GM12878 (cell line): Measurements from ENCODE around the gene MARK4.

Experiments
- BRCA1 ChIP-seq: IDR thresholded peaks from 2 replicates; pipeline ENCODE4 v1.6.1; 2011; ENCODE audit warnings: low read depth, low read length, improper control_type of control experiment
- CEBPB ChIP-seq, 2 experiments: fragments of 150-350 bp in 1 of 2; IDR thresholded peaks; 2 replicates each; pipeline ENCODE4 v1.6.1; 2012 to 2014; ENCODE audit warnings: low read depth in 2 of 2, low read length in 2 of 2, borderline replicate concordance in 1 of 2, inconsistent platforms in 1 of 2
- CTCF ChIP-seq, 3 experiments: IDR thresholded peaks in 2 of 3; conservative IDR thresholded peaks in 1 of 3; 2 replicates each; pipeline ENCODE4 v1.5.1; 2011; ENCODE audit warnings: low read depth in 3 of 3, low read length in 3 of 3, mild to moderate bottlenecking in 3 of 3, control low read depth in 2 of 3, moderate library complexity in 2 of 3, inconsistent platforms in 1 of 3, mixed read lengths in 1 of 3; ENCODE audit not compliant: control insufficient read depth in 2 of 3, insufficient read depth in 1 of 3; ENCODE audit errors: extremely low read depth in 1 of 3
- EGR1 ChIP-seq, 2 experiments: IDR thresholded peaks; 1 replicate in 1 of 2; 2 replicates in 1 of 2; pipeline ENCODE4 v1.6.1; 2011 to 2012; ENCODE audit warnings: low read depth in 2 of 2, low read length in 2 of 2, borderline replicate concordance in 1 of 2, mild to moderate bottlenecking in 1 of 2, moderate library complexity in 1 of 2
- EP300 ChIP-seq, 2 experiments: fragments of 150-350 bp in 1 of 2; IDR thresholded peaks; 2 replicates each; pipeline ENCODE4 v1.6.1; 2011 to 2012; ENCODE audit warnings: low read depth in 2 of 2, low read length in 2 of 2, borderline replicate concordance in 1 of 2, improper control_type of control experiment in 1 of 2, inconsistent platforms in 1 of 2; ENCODE audit not compliant: control insufficient read depth in 1 of 2
- ETV6 ChIP-seq, 2 experiments: fragments of 450-650 bp in 1 of 2; IDR thresholded peaks in 1 of 2; conservative IDR thresholded peaks in 1 of 2; 2 replicates each; pipeline ENCODE4 v1.6.1; 2014; ENCODE audit warnings: antibody characterized with exemption in 1 of 2, borderline replicate concordance in 1 of 2, low read depth in 1 of 2, mild to moderate bottlenecking in 1 of 2, moderate library complexity in 1 of 2
- EZH2 ChIP-seq: IDR thresholded peaks from 2 replicates; pipeline ENCODE4 v1.6.1; 2012; ENCODE audit warnings: low read depth, mild to moderate bottlenecking, control low read depth, inconsistent platforms, low read length, borderline replicate concordance; ENCODE audit not compliant: control insufficient read depth
- IKZF2 ChIP-seq, 2 experiments: fragments of 450-650 bp; IDR thresholded peaks; 2 replicates each; pipeline ENCODE4 v1.6.1; 2017; ENCODE audit warnings: mild to moderate bottlenecking in 2 of 2, moderate library complexity in 2 of 2
- NFYB ChIP-seq: IDR thresholded peaks from 2 replicates; pipeline ENCODE4 v1.6.1; 2011; ENCODE audit warnings: low read depth, mild to moderate bottlenecking, low read length, improper control_type of control experiment, moderate library complexity; ENCODE audit not compliant: insufficient read depth
- NR2C2 ChIP-seq: IDR thresholded peaks from 2 replicates; pipeline ENCODE4 v1.6.1; 2011; ENCODE audit warnings: borderline replicate concordance, low read depth; ENCODE audit not compliant: control insufficient read depth, insufficient read length
- POLR2A ChIP-seq: IDR thresholded peaks from 2 replicates; pipeline ENCODE4 v1.6.1; 2011; ENCODE audit warnings: low read depth, mild to moderate bottlenecking, low read length
- RCOR1 ChIP-seq: conservative IDR thresholded peaks from 2 replicates; pipeline ENCODE4 v1.6.1; 2012; ENCODE audit warnings: low read depth, low read length, improper control_type of control experiment
- YY1 ChIP-seq: IDR thresholded peaks from 2 replicates; pipeline ENCODE4 v1.6.1; 2011; ENCODE audit warnings: low read depth, mild to moderate bottlenecking, low read length

GRCh38 chr19:45245826-45246225, 5.2 kb upstream of the MARK4 start:
- no peak for TF ChIP-seq EZH2
- TF ChIP-seq ETV6 (conservative IDR thresholded peaks at IDR 0.05 in 1 of 2, IDR thresholded peaks at IDR 0.05 in 1 of 2; ENCODE audit: borderline replicate concordance in 1 of 2, low read depth in 1 of 2): no peak
- no peak for TF ChIP-seq POLR2A
- no peak for TF ChIP-seq IKZF2 (IDR thresholded peaks at IDR 0.05)
- TF ChIP-seq EP300 (IDR thresholded peaks at IDR 0.05; ENCODE audit: borderline replicate concordance in 1 of 2, control insufficient read depth in 1 of 2, low read depth in 2 of 2, low read length in 2 of 2): no peak
- TF ChIP-seq NR2C2: no peak
- no peak for TF ChIP-seq CTCF (IDR thresholded peaks at IDR 0.05 in 2 of 3, conservative IDR thresholded peaks at IDR 0.05 in 1 of 3; ENCODE audit: control insufficient read depth in 2 of 3, extremely low read depth in 1 of 3, insufficient read depth in 1 of 3, low read depth in 3 of 3, low read length in 3 of 3)
- TF ChIP-seq RCOR1: no peak
- TF ChIP-seq BRCA1: no peak
- no peak for TF ChIP-seq YY1
- TF ChIP-seq NFYB: no peak
- TF ChIP-seq EGR1 (IDR thresholded peaks at IDR 0.05; ENCODE audit: borderline replicate concordance in 1 of 2, low read depth in 2 of 2, low read length in 2 of 2): no peak
- no peak for TF ChIP-seq CEBPB (IDR thresholded peaks at IDR 0.05; ENCODE audit: borderline replicate concordance in 1 of 2, low read depth in 2 of 2, low read length in 2 of 2)
